MM.1S (cell line): ENCODE results near the gene CHST13.
A peak's percentile ranks its signal among the peaks of the same experiment; 100 is the strongest.

ENCODE experiments used
- DNase-seq: peaks from one replicate; pipeline ENCODE4 v3.0.0-alpha.2; 2015
- H2AFZ ChIP-seq: fragments of 300-600 bp; sonication (generic); 2 replicates; pipeline ENCODE4 v1.6.0; 2016; ENCODE audit warnings: antibody characterized with exemption, low read length
- H3F3A ChIP-seq: fragments of 300-600 bp; sonication (generic); 2 replicates; pipeline ENCODE4 v1.6.1; 2016; ENCODE audit warnings: mild to moderate bottlenecking, antibody characterized with exemption, low read length, moderate library complexity, mixed read lengths; ENCODE audit not compliant: insufficient read depth
- H3K27ac ChIP-seq: fragments of 300-600 bp; sonication (generic); 2 replicates; pipeline ENCODE4 v1.5.1; 2016; ENCODE audit warnings: mild to moderate bottlenecking, low read length
- H3K27me3 ChIP-seq: fragments of 300-600 bp; sonication (generic); replicated peaks from 2 replicates; pipeline ENCODE4 v1.6.0; 2016; ENCODE audit warnings: low read length; ENCODE audit not compliant: insufficient read depth
- H3K36me3 ChIP-seq: fragments of 300-600 bp; sonication (generic); replicated peaks from 2 replicates; pipeline ENCODE4 v1.6.1; 2016; ENCODE audit warnings: mild to moderate bottlenecking, low read length, mixed read lengths; ENCODE audit not compliant: insufficient read depth
- H3K4me1 ChIP-seq: fragments of 300-600 bp; sonication (generic); 2 replicates; pipeline ENCODE4 v1.6.1; 2016; ENCODE audit warnings: low read length, mixed read lengths
- H3K4me2 ChIP-seq: fragments of 300-600 bp; sonication (generic); 2 replicates; pipeline ENCODE4 v1.6.0; 2016; ENCODE audit warnings: low read depth, low read length
- H3K4me3 ChIP-seq: fragments of 300-600 bp; sonication (generic); 2 replicates; pipeline ENCODE4 v1.5.1; 2016; ENCODE audit warnings: low read length, mixed read lengths
- H3K79me2 ChIP-seq: fragments of 300-600 bp; sonication (generic); 2 replicates; pipeline ENCODE4 v1.6.1; 2016; ENCODE audit warnings: mixed run types, low read length, mixed read lengths
- H3K9ac ChIP-seq: fragments of 300-600 bp; sonication (generic); 2 replicates; pipeline ENCODE4 v1.6.1; 2016; ENCODE audit warnings: low read length, mixed read lengths
- H3K9me2 ChIP-seq: fragments of 300-600 bp; sonication (generic); replicated peaks from 2 replicates; pipeline ENCODE4 v1.6.1; 2016; ENCODE audit warnings: mild to moderate bottlenecking, low read length, mixed read lengths; ENCODE audit not compliant: insufficient read depth
- H3K9me3 ChIP-seq: fragments of 300-600 bp; sonication (generic); replicated peaks from 2 replicates; pipeline ENCODE4 v1.6.1; 2016; ENCODE audit warnings: mild to moderate bottlenecking, low read length, mixed read lengths; ENCODE audit not compliant: insufficient read depth
- H4K20me1 ChIP-seq: fragments of 300-600 bp; sonication (generic); 2 replicates; pipeline ENCODE4 v1.6.1; 2016; ENCODE audit warnings: mild to moderate bottlenecking, low read length, moderate library complexity, mixed read lengths; ENCODE audit not compliant: insufficient read depth
- CTCF ChIP-seq: fragments of 300-600 bp; sonication (generic); IDR thresholded peaks from 2 replicates; pipeline ENCODE4 v1.5.1; 2016; ENCODE audit warnings: antibody characterized with exemption, low read length, mixed read lengths
- EZH2 ChIP-seq: fragments of 300-600 bp; sonication (generic); optimal IDR thresholded peaks from 2 replicates; pipeline ENCODE3; 2017; ENCODE audit warnings: low read depth, mild to moderate bottlenecking, antibody characterized with exemption, low read length, mixed read lengths
- EZH2phosphoT487 ChIP-seq: fragments of 300-600 bp; sonication (generic); IDR thresholded peaks from 2 replicates; pipeline ENCODE4 v1.6.1; 2018; ENCODE audit warnings: antibody characterized with exemption, low read length

Gene CHST13

GRCh38 chr3:126491221-126492013, 32.5 kb upstream of the CHST13 start:
- Histone ChIP-seq H3K36me3 (no peaks in the 10 kb centered on the region), H2AFZ (no peak overlapping the region), H3K9me2 (no peaks in the 10 kb centered on the region), H3K27me3 (no peaks in the 10 kb centered on the region), H3K79me2 (no peaks in the 10 kb centered on the region), H3K9ac (no peak overlapping the region), H3K4me1 (peaks cover 34% of the 10 kb centered on the region), H3K27ac (no peak overlapping the region), H3F3A (peaks cover 18% of the 10 kb centered on the region), H4K20me1 (no peaks in the 10 kb centered on the region), H3K9me3 (no peaks in the 10 kb centered on the region), H3K4me2 (no peak overlapping the region), H3K4me3 (no peak overlapping the region)
- DNase-seq = no peak
- TF ChIP-seq EZH2 = no peak
- TF ChIP-seq CTCF = no peak
- no peak for TF ChIP-seq EZH2phosphoT487

GRCh38 chr3:126493051-126493450, 30.9 kb upstream of the CHST13 start:
- TF ChIP-seq EZH2phosphoT487 (no peak), CTCF (no peak), EZH2 (no peak)
- Histone ChIP-seq H3K4me2 (peak overlapping the region; percentile 97), H3K4me1 (peaks cover 20% of the 10 kb centered on the region), H3K9me2 (no peaks in the 10 kb centered on the region), H3K27me3 (no peaks in the 10 kb centered on the region), H3K36me3 (no peaks in the 10 kb centered on the region), H3K9me3 (no peaks in the 10 kb centered on the region), H4K20me1 (no peaks in the 10 kb centered on the region), H3K4me3 (no peak overlapping the region), H3F3A (peaks cover 18% of the 10 kb centered on the region), H3K27ac (peak overlapping the region; percentile 64; the same call in 1 of the 2 replicates), H2AFZ (no peak overlapping the region; the same call in 1 of the 2 replicates), H3K9ac (no peak overlapping the region), H3K79me2 (no peaks in the 10 kb centered on the region)
- DNase-seq = no peak

- Histone ChIP-seq H2AFZ (peak overlapping the region; percentile 77), H3K36me3 (no peaks in the 10 kb centered on the region), H3K9me3 (no peaks in the 10 kb centered on the region), H4K20me1 (no peaks in the 10 kb centered on the region), H3K27ac (peak overlapping the region; percentile 64; the same call in 1 of the 2 replicates), H3K9ac (peak overlapping the region; percentile 43; the same call in 1 of the 2 replicates), H3K4me2 (peak overlapping the region; percentile 97), H3K27me3 (no peaks in the 10 kb centered on the region), H3K4me1 (peaks cover 20% of the 10 kb centered on the region), H3F3A (peaks cover 18% of the 10 kb centered on the region), H3K9me2 (no peaks in the 10 kb centered on the region), H3K4me3 (peak overlapping the region; percentile 50), H3K79me2 (no peaks in the 10 kb centered on the region)
- DNase-seq = peak; percentile 91
- no peak for TF ChIP-seq EZH2phosphoT487
- no peak for TF ChIP-seq CTCF
- no peak for TF ChIP-seq EZH2
Observed at GRCh38 chr3:126493739-126494138, 30.2 kb upstream of the CHST13 start.
